NOMO-1 treated with DMSO at 0.1 percent for 48 hours (cell line): Measurements from ENCODE around the gene FRMD6.

Experiments used
- DNase-seq: peaks from one replicate; lab custom pipeline; 2025; ENCODE audit not compliant: unreplicated experiment; lab: John Stamatoyannopoulos, UW

FRMD6 gene

DNA sequence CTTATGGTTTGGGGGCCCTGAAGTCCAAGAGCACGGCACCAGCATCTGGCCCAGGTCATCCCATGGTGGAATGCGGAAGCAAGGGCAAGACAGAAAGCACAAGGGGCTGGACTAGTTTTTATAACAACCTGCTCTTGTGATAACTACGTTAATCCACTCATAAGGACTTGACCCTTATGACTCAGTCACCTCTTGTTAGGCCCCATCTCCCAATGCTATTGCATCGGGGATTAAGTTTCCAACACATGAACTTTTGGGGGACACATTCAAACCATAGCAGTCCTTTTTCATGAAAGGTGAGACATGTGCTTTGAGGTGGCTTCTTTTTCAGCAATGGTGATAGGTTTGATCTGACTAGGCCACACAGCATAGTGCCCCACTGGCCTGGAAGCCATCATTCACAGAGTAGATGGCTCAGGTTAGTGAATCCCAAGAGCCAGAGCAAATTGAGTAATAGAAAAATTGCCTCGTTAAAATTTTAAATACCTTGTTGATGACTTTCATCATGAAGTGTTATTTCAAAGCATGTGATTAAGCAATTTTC, 12.1 kb downstream of the FRMD6 start:
- DNase-seq: no peak

DNA sequence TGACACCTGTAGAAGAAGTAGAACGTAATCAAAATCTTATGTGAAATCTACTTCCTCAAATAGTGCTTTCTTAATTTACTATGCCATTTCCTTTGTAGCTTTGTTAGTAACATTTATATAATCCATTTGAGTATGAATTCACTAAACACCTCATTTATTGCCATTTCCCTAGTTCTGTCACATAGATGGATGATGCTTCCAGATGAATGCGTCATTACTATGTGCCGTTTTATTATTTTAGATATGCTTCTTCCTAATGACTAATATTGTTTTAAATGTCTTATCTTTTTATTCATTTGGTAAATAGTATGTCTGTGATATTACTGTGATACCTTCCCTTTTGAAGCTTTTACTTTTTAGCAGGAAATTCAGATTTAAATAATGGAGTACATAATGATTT, 14.4 kb downstream of the FRMD6 start:
- no peak for DNase-seq

DNA sequence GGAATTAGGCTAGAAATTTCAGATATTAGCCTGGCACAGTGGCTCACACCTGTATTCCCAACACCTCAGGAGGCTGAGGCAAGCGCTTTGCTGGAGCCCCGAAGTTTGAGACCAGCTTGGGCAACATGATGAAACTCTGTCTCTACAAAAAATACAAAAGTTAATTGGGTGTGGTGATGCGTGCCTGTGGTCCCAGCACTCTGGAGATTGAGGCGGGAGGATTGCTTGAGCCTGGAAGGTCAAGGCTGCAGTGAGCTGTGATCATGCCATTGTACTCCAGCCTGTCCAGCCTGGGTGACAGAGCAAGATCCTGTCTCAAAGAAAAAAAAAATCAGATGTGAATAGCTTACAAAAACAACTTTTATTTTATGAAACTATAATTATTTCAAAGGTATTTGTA, 15.1 kb downstream of the FRMD6 start:
- no peak for DNase-seq

DNA sequence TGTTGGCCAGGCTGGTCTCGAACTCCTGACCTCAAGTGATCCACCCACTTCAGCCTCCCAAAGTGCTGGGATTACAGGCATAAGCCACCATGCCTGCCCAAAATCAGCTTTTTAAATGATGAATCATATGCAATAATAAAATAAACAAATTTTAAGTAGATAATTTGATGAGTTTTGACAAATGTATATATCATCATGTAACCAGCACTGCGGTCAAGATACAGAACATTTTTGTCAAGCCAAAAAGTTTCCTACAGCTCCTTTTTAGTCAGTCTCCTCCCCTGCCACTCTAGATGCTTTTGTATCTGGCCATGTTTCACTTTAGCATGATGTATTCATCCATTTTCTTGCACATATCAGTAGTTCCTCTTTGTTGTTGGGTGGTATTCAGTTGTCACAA, 17.2 kb downstream of the FRMD6 start:
- no peak for DNase-seq

DNA sequence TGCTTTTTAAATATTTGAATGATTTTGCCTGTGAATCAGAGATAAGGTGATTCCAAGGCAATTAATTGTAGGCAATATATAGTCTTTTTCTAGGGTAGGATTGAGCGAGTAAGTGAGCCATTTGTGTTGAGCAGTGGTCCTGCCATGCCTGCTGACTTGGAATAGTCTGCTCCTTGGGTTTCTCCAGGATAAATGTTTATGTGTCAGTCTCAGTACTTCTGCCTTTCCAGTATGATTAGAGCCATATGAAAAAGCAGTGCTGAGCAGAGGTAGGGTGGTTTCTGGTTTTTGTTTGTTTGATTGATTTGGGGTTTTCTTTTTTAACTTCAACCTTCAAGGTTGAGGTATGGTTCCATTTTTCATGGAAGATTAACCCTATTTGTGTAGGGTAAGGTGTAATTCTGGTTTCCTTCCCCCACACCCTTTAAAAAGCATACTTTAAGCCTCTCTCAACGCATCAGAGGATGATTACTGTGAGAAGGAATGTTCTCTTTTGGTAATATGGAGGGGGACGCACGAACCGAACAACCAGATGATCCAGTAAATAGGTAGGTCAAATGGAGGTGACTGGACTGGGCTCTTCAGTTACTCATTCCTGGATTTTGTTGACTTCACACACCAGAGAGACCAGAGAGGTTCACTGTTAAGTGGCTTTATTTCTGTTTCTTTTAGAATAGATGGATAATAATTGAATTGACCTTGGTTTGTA, 22.7 kb downstream of the FRMD6 start:
- no peak for DNase-seq

DNA sequence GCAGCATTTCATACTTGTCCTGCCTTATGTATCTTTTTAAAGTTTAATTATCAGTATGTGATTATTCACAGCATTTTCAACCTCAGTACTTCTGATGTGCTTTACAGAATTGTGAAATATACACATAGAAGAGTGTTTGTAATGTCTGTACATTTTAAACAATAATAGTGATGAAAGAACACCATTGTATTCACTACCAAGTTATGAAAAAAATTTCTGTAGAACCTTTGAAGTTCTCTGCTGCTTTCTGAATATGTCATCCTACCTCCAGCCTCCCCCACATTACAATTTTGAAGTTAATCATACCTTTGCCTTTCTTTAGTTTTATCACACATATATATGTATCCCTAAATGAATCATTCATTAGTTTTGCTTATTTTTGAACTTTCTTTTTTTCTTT, 24.8 kb downstream of the FRMD6 start:
- DNase-seq: no peak

DNA sequence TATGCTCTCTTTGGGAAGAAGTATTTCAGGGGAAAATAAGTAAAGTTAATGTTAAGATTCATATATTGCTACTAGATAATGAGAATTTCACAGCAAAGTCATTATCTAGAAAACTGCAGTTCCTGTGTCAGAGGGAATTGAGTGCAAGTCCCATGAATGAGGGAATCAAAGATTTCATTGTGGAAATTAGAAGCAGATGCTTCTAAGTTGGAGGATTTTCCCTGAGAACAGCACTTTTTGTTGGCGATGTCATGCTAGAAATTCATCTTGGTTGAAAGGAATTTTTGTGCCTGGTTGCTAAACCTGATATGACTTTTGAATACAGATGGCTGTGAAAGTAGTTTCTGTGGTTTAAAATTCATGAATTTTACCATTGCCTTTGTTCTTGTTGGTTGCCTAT, 25.6 kb downstream of the FRMD6 start:
- DNase-seq: no peak

DNA sequence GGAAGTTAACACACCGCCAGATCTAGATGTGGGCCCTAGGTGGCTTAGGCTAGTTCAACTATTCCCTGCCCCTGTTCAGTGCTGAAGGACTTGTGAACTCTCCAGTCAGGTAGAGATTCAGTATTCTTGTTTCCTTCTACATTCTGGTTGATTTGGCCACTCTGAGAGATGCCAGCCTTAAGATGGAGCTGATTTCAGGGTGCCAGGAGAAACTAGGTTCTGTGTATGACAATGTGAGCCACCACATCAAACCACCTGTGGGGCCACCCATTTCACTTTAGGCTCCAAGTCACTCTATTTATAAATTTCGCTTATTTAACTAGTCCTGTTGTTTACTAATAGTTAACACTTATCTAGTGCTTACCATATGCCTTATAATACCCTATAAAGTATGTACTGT, 26.0 kb downstream of the FRMD6 start:
- DNase-seq: no peak

DNA sequence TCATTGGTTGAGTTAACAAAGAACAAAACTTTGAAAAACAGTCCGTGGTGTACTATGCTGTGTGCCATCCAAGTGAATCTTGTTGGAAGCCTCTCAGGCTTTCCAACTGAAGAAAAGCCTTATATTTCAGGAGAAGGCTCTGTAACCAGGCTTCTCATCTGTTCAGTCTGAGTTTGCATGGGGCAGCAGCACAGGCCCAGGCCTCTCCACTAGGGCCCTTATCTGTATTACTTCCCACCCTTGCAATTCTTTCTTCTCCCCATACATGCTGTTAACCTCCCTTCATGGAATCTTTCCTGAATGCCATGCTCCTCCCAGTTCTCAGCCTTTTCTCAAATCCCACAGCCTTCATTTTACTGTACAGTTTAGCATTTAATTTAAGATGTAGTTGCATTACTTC, 28.3 kb downstream of the FRMD6 start:
- no peak for DNase-seq

DNA sequence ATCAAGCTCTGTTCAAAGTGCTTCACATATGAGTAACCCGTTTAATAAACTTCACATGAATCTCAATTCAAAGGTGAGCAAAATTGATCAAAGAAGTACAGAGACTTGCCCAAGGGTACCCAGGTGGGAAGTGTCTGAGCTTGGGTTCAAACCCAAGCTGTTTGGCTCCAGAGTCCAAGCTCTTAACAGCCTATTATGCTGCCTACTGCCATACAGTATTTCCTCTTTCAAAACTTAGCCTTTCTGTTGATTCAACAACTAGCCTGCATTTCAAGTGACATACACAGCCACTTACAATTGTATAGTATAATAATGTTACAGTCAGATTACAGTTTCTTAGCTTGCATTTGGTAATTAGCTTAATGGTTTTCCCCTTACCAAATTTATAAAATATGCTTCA, 29.7 kb downstream of the FRMD6 start:
- DNase-seq: no peak

DNA sequence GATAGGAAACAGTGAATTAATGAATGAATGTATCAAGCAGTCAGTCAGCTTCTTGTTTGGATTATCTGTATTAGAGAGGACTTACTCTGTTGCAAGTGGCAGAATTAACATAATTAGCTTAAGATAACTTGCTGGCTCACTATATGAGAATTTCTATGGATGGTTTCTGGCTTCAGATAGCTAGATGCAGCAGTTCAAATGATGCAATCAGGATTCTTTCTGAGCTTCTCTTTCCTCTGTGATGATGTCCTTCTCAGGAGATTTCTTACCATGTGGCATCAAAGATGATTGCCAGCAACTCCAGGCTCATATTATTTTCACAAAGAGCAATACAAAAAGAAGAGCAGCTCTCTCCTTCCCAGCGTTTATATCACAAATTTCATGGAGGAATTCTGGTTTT, 30.7 kb downstream of the FRMD6 start:
- no peak for DNase-seq

DNA sequence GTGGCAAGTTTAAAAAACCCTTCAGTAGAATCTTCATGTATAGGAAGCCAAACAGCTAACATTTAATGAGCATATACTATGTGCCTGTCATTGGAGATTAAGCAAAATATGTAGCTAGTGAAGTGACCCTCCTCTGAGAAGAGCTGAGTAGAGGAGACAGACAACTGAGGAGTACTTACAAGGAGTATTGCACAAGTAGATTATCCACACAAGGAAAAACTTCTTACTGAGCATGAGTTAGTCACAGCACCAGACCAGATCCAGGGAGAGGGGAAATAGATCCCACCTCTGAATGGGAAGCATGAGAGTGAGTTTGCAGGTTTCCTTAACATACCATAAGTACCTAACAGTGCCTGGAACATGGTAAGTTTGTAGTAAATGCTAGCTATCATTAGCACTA, 33.0 kb downstream of the FRMD6 start:
- no peak for DNase-seq

DNA sequence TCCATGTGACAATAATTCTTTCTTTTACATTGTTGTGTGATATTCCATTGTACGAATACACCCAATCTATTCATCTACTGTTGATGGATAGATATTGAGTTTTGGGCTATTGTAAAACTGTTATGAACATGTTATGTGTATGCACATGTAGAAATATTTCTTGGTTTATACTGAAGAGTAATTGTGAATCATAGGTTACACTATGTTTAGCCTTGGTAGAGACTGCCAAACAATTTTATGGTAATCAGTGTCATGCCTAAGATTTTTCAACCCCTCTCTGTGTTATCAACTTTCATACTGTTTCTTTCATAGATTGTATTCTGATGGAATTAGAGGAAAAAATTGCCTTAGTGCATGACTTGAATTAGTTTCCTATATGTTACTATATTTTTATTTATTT, 39.5 kb downstream of the FRMD6 start:
- DNase-seq: no peak

DNA sequence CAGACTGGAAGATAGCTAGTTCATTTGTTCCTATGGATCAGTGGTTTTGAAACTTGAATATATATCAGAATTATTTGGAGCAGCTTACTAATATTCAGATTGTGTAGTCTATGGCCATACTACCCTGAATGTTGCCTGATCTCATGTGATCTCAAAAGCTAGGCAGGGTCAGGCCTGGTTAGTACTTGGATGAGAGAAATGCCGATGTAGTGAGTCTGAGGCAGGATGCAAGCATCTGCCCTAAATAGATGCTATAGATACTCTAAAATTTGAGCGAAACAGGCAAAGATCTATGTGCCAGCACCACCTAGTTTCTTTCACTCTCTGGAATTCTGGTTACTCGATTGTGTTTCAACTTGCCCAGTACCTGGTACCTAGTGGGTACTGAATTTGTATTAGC, 40.9 kb downstream of the FRMD6 start:
- DNase-seq: no peak

DNA sequence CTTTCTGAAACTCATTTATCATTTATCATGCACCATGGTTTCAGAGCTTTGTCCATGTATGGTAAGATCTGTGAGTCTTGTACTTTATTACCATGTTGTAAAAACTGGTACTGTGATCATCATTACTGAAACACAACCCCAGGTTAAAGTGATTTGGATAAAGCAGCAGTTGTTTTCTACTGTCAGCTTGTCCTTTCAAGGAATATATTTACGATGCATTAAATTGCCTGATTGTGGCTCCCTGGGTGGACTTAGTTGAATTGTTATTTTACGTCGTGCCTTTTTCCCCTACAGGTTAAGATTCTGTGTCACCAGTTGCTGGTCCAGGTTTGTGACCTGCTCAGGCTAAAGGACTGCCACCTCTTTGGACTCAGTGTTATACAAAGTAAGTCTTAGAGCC, 46.1 kb downstream of the FRMD6 start:
- DNase-seq: no peak

DNA sequence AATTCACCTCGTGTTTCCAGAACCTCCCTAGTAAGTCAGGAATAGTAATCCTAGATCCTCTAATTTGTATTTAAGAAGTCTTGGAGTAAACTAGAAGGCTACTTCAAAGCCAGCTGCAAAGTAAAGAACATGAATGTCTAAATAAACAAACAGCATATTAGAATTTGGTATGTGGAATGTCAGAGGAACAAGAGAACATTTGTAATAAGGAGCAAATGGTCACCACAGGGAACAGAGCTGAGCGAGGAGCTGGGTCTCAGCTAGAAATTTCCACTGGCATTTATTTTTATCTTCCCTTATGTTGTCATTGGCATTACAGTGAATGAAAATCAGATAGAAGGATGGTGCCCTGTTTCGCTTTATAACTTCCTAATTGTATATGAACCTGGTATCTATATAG, 50.2 kb downstream of the FRMD6 start:
- DNase-seq: no peak

DNA sequence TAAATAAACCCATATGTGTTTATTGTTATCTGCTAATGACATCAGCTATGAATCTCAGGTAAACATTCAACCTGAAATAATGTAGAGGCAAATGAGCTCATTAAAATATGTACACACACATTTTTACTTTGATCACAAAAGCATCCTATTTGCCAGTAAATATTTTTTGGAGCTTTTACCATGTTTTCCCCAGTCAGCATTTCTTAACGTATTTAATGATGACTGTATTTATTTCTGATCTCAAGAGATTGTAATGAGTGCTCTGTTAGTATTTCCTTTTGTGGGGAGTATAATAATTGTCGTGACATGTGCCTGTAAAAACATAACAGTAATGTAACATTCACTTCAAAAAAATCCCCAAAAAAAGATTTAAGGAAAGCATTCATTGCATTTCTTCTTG, 52.1 kb downstream of the FRMD6 start:
- no peak for DNase-seq

DNA sequence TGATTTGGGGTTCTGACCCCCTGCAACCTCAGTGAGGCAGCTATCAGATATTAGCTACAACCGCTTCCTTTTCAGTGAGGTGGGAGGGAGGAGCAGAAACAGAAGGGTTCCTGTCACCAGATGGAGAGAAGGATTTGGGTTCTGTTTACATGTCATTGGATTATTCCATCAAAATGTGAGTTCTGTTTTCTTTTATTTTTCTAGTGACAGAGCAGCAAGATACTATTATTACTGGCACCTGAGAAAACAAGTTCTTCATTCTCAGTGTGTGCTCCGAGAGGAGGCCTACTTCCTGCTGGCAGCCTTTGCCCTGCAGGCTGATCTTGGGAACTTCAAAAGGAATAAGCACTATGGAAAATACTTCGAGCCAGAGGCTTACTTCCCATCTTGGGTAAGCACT, 52.8 kb downstream of the FRMD6 start:
- DNase-seq: no peak

DNA sequence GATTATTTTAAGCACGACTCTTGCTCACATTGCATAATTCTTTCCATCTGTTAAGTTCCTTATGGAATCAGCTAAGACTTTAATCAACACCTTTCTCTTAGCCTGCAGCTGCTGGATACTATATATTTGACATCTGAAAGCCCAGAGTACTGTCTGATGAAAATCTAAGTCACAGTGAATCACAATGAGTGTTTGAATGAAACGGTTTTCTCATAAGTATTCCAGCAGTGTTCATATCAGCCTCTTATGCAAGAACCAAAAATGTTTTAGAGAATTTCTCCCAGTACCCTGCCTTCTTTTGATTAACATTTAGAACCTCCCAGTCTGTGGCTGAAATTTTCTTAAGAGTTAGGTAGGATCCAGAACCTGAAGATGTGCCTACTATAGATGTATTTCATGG, 55.6 kb downstream of the FRMD6 start:
- no peak for DNase-seq

DNA sequence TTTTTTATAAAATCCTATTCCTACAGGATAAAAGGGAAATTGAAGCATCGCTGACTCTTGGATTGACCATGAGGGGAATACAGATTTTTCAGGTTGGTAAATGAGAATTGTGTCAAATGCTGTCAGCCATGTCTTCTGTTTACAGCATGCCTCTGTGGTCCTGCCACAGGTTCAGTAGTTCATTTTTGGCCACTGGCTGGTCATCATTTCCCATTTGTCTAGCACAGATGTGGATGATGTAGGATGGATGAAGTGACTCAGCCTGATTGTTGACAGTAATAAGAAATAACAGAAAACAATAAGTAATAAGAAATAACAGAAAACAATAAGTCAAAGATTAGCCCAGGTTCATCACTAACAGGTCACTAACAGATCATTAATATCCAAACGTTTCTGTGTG, 59.8 kb downstream of the FRMD6 start:
- no peak for DNase-seq

DNA sequence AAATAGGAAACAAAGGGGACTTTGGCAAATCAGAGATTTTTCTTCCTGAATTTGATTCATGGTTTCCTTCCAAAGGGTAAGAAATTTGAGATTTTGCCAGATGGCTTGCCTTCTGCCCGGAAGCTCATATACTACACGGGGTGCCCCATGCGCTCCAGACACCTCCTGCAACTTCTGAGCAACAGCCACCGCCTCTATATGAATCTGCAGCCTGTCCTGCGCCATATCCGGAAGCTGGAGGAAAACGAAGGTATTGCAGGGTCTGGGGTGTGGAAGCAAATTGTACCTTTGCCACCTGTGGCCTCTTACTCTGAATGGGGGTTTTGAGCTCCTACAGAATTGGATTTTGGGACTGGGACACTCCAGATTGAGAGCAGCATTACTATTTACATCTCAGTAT, 63.5 kb downstream of the FRMD6 start:
- no peak for DNase-seq

DNA sequence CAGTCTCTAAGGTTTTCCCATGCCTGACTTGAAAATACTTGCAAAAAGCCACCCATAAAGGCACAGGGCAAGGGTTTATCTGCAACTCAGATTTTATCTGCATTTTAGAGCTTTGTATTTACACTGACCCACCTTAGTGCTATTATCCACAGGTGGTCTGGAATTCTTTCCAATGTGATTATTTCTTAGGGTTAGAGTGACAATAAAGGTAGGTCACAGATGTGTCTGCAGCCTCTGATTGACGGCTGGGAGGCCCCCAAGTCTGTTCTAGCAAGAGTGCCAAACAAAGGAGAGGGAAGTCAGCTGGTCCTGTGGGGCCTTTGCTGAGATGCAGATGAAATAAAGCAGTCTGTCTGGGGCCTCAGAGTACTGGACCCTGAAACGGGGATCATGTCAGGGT, 64.0 kb downstream of the FRMD6 start:
- DNase-seq: no peak

DNA sequence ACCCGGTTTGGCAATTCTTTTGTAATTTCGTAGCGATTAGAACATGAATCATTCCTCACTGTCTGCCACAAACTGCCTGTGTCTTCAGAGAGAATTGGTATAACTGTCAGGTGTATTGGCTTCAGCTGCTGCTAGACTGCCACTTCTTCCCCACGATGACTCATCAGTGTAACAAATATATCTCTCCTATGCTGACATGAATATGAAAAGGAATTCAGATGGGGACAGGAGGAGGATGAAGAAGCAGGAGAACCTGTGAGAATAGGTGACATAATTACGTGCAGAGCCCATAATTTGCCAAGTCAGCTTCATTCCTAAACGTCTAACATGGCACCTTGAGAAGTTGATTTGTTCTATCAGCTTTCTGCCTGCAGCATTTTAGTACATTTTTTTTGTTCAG, 64.9 kb downstream of the FRMD6 start:
- DNase-seq: no peak
